H1 (cell line): ENCODE measurements around the gene RAB33A. TPM values are rescaled to one million over a fixed set of nuclear protein-coding genes. Genes with fewer than 3 reads are reported as not detected.

Experiments
- CTCF ChIA-PET: fragments of 300-600 bp; sonication (Branson Sonifier 250); formaldehyde crosslinking; loops from one replicate; lab custom pipeline; 2021; ENCODE audit not compliant: partially characterized antibody; lab: Charles Lee
- POLR2A ChIA-PET: fragments of 300-600 bp; sonication (Branson Sonifier 250); formaldehyde crosslinking; loops from one replicate; lab custom pipeline; 2021; ENCODE audit warnings: inconsistent platforms; ENCODE audit not compliant: partially characterized antibody; lab: Charles Lee
- DNase-seq, 2 experiments: peaks; one replicate each; pipeline versions ENCODE4 v3.0.0 to v3.0.0-alpha.2; 2010 to 2022; ENCODE audit warnings: low spot score in 2 of 2, low read depth in 1 of 2, mixed read lengths in 1 of 2
- FAIRE-seq: peaks from 2 replicates; lab custom pipeline; 2011; peaks lifted over from hg19 to GRCh38; lab: Jason Lieb, UNC
- H2AFZ ChIP-seq: 2 replicates; pipeline ENCODE4 v1.8.1; 2012; ENCODE audit warnings: low read length, inconsistent platforms
- H2AK5ac ChIP-seq: 2 replicates; pipeline ENCODE4 v1.6.1; 2013; ENCODE audit warnings: low read depth, low read length
- H2BK120ac ChIP-seq: replicated peaks from 2 replicates; pipeline ENCODE3; 2013; ENCODE audit warnings: low read depth, low read length, inconsistent platforms
- H2BK12ac ChIP-seq: 2 replicates; pipeline ENCODE4 v1.6.1; 2013; ENCODE audit warnings: low read depth, low read length
- H2BK15ac ChIP-seq: 2 replicates; pipeline ENCODE4 v1.6.1; 2013; ENCODE audit warnings: low read length
- H2BK20ac ChIP-seq: 2 replicates; pipeline ENCODE4 v1.6.1; 2013; ENCODE audit warnings: low read length
- H2BK5ac ChIP-seq: 2 replicates; pipeline ENCODE4 v1.6.1; 2013; ENCODE audit warnings: low read depth, low read length
- H3K14ac ChIP-seq: 2 replicates; pipeline ENCODE4 v1.6.1; 2013; ENCODE audit warnings: inconsistent platforms; ENCODE audit not compliant: insufficient read length
- H3K18ac ChIP-seq: 2 replicates; pipeline ENCODE4 v1.6.1; 2013; ENCODE audit warnings: low read length; ENCODE audit errors: extremely low read depth
- H3K23ac ChIP-seq: 2 replicates; pipeline ENCODE4 v1.6.1; 2013; ENCODE audit warnings: inconsistent platforms; ENCODE audit not compliant: insufficient read length
- H3K23me2 ChIP-seq: 2 replicates; pipeline ENCODE4 v1.6.1; 2013; ENCODE audit warnings: low read depth, low read length
- H3K27ac ChIP-seq: 2 replicates; pipeline ENCODE4 v1.6.1; 2011; ENCODE audit warnings: low read depth, low read length, inconsistent platforms
- H3K27me3 ChIP-seq, 4 experiments: replicated peaks in 1 of 4; 1 replicate in 1 of 4; 2 replicates in 3 of 4; pipeline versions ENCODE4 v1.6.1 to v1.8.1; 2011 to 2013; ENCODE audit warnings: low read length in 3 of 4, mild to moderate bottlenecking in 3 of 4, inconsistent platforms in 2 of 4, mixed read lengths in 2 of 4, moderate library complexity in 1 of 4; ENCODE audit not compliant: control insufficient read depth in 3 of 4, insufficient read depth in 3 of 4; ENCODE audit errors: extremely low read depth in 1 of 4
- H3K36me3 ChIP-seq, 4 experiments: 2 replicates each; pipeline versions ENCODE4 v1.6.1 to v1.8.1; 2011 to 2013; ENCODE audit warnings: mild to moderate bottlenecking in 4 of 4, low read length in 3 of 4, moderate library complexity in 2 of 4, control low read depth in 1 of 4, inconsistent platforms in 1 of 4; ENCODE audit not compliant: insufficient read depth in 4 of 4, control insufficient read depth in 2 of 4
- H3K4ac ChIP-seq: replicated peaks from 2 replicates; pipeline ENCODE3; 2013; ENCODE audit warnings: low read length, low read depth, mixed read lengths, inconsistent platforms; ENCODE audit not compliant: insufficient read length
- H3K4me1 ChIP-seq, 4 experiments: replicated peaks in 1 of 4; 1 replicate in 1 of 4; 2 replicates in 3 of 4; pipeline versions ENCODE4 v1.6.1 to v1.8.1; 2011 to 2013; ENCODE audit warnings: low read length in 3 of 4, inconsistent platforms in 2 of 4, mixed read lengths in 1 of 4; ENCODE audit not compliant: insufficient read depth in 4 of 4, control insufficient read depth in 3 of 4
- H3K4me2 ChIP-seq, 2 experiments: 2 replicates each; pipeline versions ENCODE4 v1.6.1 to v1.8.1; 2011 to 2013; ENCODE audit warnings: low read depth in 2 of 2, low read length in 2 of 2, control low read depth in 1 of 2, inconsistent platforms in 1 of 2, mild to moderate bottlenecking in 1 of 2; ENCODE audit not compliant: insufficient read depth in 1 of 2
- H3K4me3 ChIP-seq, 4 experiments: fragments of 200-600, 300-600 bp in 1 of 4; sonication (generic), shearing (Covaris generic), sonication (Bioruptor Twin) in 1 of 4; 2 replicates each; pipeline versions ENCODE4 v1.5.1 to v1.8.1; 2011 to 2016; ENCODE audit warnings: low read length in 4 of 4, low read depth in 3 of 4, control low read depth in 2 of 4, inconsistent platforms in 2 of 4, mild to moderate bottlenecking in 2 of 4, mixed read lengths in 1 of 4, moderate library complexity in 1 of 4; ENCODE audit not compliant: insufficient read depth in 2 of 4; ENCODE audit errors: extremely low read depth in 1 of 4
- H3K56ac ChIP-seq: replicated peaks from 2 replicates; pipeline ENCODE3; 2013; ENCODE audit warnings: low read depth, mild to moderate bottlenecking, mixed read lengths, low read length, inconsistent platforms; ENCODE audit not compliant: insufficient read length
- H3K79me1 ChIP-seq: 2 replicates; pipeline ENCODE4 v1.6.1; 2013; ENCODE audit warnings: low read depth, low read length, control low read depth
- H3K79me2 ChIP-seq, 2 experiments: 2 replicates each; pipeline versions ENCODE4 v1.6.1 to v1.8.1; 2012 to 2013; ENCODE audit warnings: low read length in 2 of 2, mild to moderate bottlenecking in 2 of 2, inconsistent platforms in 1 of 2; ENCODE audit not compliant: insufficient read depth in 2 of 2, control insufficient read depth in 1 of 2
- H3K9ac ChIP-seq, 4 experiments: replicated peaks in 1 of 4; 1 replicate in 1 of 4; 2 replicates in 3 of 4; pipeline versions ENCODE4 v1.6.1 to v1.8.1; 2011 to 2013; ENCODE audit warnings: low read depth in 3 of 4, low read length in 3 of 4, control low read depth in 2 of 4, mild to moderate bottlenecking in 2 of 4, moderate library complexity in 2 of 4, inconsistent platforms in 1 of 4; ENCODE audit errors: extremely low read depth in 1 of 4
- H3K9me3 ChIP-seq, 2 experiments: 2 replicates each; pipeline versions ENCODE4 v1.6.1 to v1.8.1; 2012 to 2013; ENCODE audit warnings: mild to moderate bottlenecking in 2 of 2, moderate library complexity in 2 of 2, control low read depth in 1 of 2, inconsistent platforms in 1 of 2, low read depth in 1 of 2, low read length in 1 of 2, mixed read lengths in 1 of 2; ENCODE audit not compliant: insufficient read depth in 2 of 2
- H4K20me1 ChIP-seq, 2 experiments: replicated peaks in 1 of 2; 2 replicates each; pipeline versions ENCODE3 to v1.8.1; 2011 to 2013; ENCODE audit warnings: inconsistent platforms in 2 of 2, low read length in 2 of 2, mild to moderate bottlenecking in 1 of 2; ENCODE audit not compliant: insufficient read depth in 2 of 2, control insufficient read depth in 1 of 2
- H4K5ac ChIP-seq: 2 replicates; pipeline ENCODE4 v1.6.1; 2013; ENCODE audit warnings: low read length, low read depth, mixed read lengths, inconsistent platforms; ENCODE audit not compliant: insufficient read length
- H4K8ac ChIP-seq: 2 replicates; pipeline ENCODE4 v1.8.0; 2013; ENCODE audit warnings: mild to moderate bottlenecking, moderate library complexity, low read length, inconsistent platforms; ENCODE audit not compliant: insufficient read depth; ENCODE audit errors: extremely low read depth
- H4K91ac ChIP-seq: replicated peaks from 2 replicates; pipeline ENCODE3; 2013; ENCODE audit warnings: low read length, mixed read lengths, inconsistent platforms; ENCODE audit not compliant: insufficient read length
- CEBPB ChIP-seq: IDR thresholded peaks from 2 replicates; pipeline ENCODE4 v1.6.1; 2012; ENCODE audit warnings: low read depth, low read length
- EP300 ChIP-seq, 2 experiments: IDR thresholded peaks; 1 replicate in 1 of 2; 2 replicates in 1 of 2; pipeline ENCODE4 v1.6.1; 2011 to 2012; ENCODE audit warnings: low read depth in 2 of 2, low read length in 2 of 2, mild to moderate bottlenecking in 2 of 2, borderline replicate concordance in 1 of 2, inconsistent platforms in 1 of 2, moderate library complexity in 1 of 2
- NRF1 ChIP-seq: IDR thresholded peaks from 2 replicates; pipeline ENCODE4 v1.6.1; 2011; ENCODE audit warnings: mild to moderate bottlenecking, low read depth, low read length, improper control_type of control experiment
- SIRT6 ChIP-seq: IDR thresholded peaks from one replicate; pipeline ENCODE4 v1.7.1; 2012; ENCODE audit warnings: low read length, inconsistent platforms
- TAF7 ChIP-seq: optimal IDR thresholded peaks from 2 replicates; pipeline ENCODE3; 2011; ENCODE audit warnings: low read depth, mild to moderate bottlenecking, inconsistent platforms, low read length, moderate library complexity, borderline replicate concordance
- WGBS, 2 experiments: shearing (Covaris generic) in 1 of 2; methylation state at CpG; one replicate each; pipeline versions ENCODE4 v1.1.6 to v1.1.7; 2013 to 2015; ENCODE audit warnings: low lambda C conversion rate in 2 of 2, mixed read lengths in 2 of 2, inconsistent platforms in 1 of 2, low coverage in 1 of 2, missing lambda C conversion rate in 1 of 2; ENCODE audit not compliant: insufficient replicate concordance in 2 of 2, insufficient coverage in 1 of 2, insufficient read length in 1 of 2; ENCODE audit errors: extremely low coverage in 1 of 2, missing lambda C conversion rate in 1 of 2; 5-methylcytosine and 5-hydroxymethylcytosine counted together
- polyA plus RNA-seq, 7 experiments: library from polyadenylated mRNA; depleted of rRNA in 3 of 7; stranded (reverse) in 5 of 7; unstranded in 2 of 7; fragments of >200 nt in 5 of 7; fragments of 200-250 nt in 2 of 7; gene quantifications; 1 replicate in 5 of 7; 2 replicates in 1 of 7; 4 replicates in 1 of 7; pipeline versions ENCODE4 v1.2.1 to v1.2.3, GENCODE V29; 2011 to 2013; ENCODE audit warnings: missing spikeins in 2 of 7, mixed read lengths in 2 of 7
- total RNA-seq: library from RNA; stranded (reverse); fragmentation: NEBNext Ultra II Directional; extraction: Animal tissue kit (Norgen Biotek cat#: 25700); gene quantifications from 2 replicates; pipeline ENCODE4 v1.2.1, GENCODE V29; 2021

The RAB33A gene
- total and polyA plus RNA-seq, 2 of the 8 experiments (the other 6 are each of a cell fraction or from before 2014, with no cell fraction given) = 2.8 to 4.6 TPM

DNA sequence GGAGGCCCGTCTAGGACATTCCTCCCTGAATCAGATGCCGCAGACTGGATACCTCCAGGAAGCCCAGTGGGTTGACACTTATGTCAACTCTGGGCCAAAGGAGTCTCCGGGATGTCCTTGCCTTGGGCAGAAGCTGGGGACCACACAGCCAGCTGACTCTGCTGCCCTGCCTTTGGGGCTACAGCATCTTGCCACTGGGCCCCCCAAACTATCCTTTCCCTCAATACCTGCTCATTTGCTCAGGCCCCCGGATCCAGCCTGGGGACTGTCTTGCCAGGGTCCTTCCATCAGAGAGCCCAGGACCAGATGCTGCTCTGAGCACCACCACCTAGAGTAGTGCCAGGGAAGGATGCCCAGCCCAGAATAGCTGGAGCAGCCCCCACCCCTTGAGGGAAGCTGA is 19.0 kb downstream of the RAB33A start:
- H2AFZ ChIP-seq = no peak overlapping the region
- H4K91ac ChIP-seq = no peak overlapping the region
- POLR2A ChIA-PET = interaction anchor here (1.2 kb wide), 1 partner anchor 267 kb away, joined by 3 read pairs; no protein-coding TSS in a partner anchor
- no peaks in the 10 kb centered on the region for H3K9me3 ChIP-seq
- DNase-seq (no peak), FAIRE-seq (no peak)
- 94% methylated on average over 3 of the region's 4 CpGs; no CpG with 5 or more reads in 1 of the 2 experiments for WGBS, 2 experiments
- no peaks in the 10 kb centered on the region for H3K79me2 ChIP-seq
- no peak overlapping the region for H4K8ac ChIP-seq
- no peaks in the 10 kb centered on the region for H3K79me1 ChIP-seq
- H3K4me3 ChIP-seq = no peak overlapping the region
- H3K14ac ChIP-seq = no peak overlapping the region
- no peak overlapping the region for H3K4ac ChIP-seq
- no peak overlapping the region for H4K5ac ChIP-seq
- H2BK15ac ChIP-seq = no peak overlapping the region
- H3K9ac ChIP-seq = no peak overlapping the region
- H3K56ac ChIP-seq = no peak overlapping the region
- H2BK12ac ChIP-seq = no peak overlapping the region
- H3K4me1 ChIP-seq = no peaks in the 10 kb centered on the region
- no peak overlapping the region for H2AK5ac ChIP-seq
- no peaks in the 10 kb centered on the region for H3K23me2 ChIP-seq
- H3K27me3 ChIP-seq = no peaks in the 10 kb centered on the region
- no peak overlapping the region for H2BK120ac ChIP-seq
- H3K18ac ChIP-seq = no peak overlapping the region
- no peaks in the 10 kb centered on the region for H3K36me3 ChIP-seq
- H2BK5ac ChIP-seq = no peak overlapping the region
- no peak overlapping the region for H2BK20ac ChIP-seq
- no peaks in the 10 kb centered on the region for H4K20me1 ChIP-seq
- CTCF ChIA-PET = interaction anchor here (1.0 to 2.1 kb wide), 3 partner anchors 12 to 111 kb away, joined by 3 to 12 read pairs (median 4); no protein-coding TSS in a partner anchor
- H3K23ac ChIP-seq = no peak overlapping the region
- H3K4me2 ChIP-seq = no peak overlapping the region
- H3K27ac ChIP-seq = no peak overlapping the region
- TF ChIP-seq NRF1 = no peak
- TF ChIP-seq EP300 (IDR thresholded peaks at IDR 0.05; ENCODE audit: borderline replicate concordance in 1 of 2, low read depth in 2 of 2, low read length in 2 of 2) = no peak
- TF ChIP-seq CEBPB = no peak
- no peak for TF ChIP-seq SIRT6
- no peak for TF ChIP-seq TAF7
